Adrenal gland (tissue), 12 donors: ENCODE data around the gene PRKCI. TPM values are rescaled to one million over a fixed set of nuclear protein-coding genes. Genes with fewer than 3 reads are reported as not detected.

ENCODE experiments used
- DNase-seq, 7 donors: peaks; one replicate each; pipeline ENCODE4 v3.0.0-alpha.2; 2019 to 2020
- H3K27ac ChIP-seq, 5 donors: fragments of 200-600 bp; sonication (generic) in 4 of 5; 1 replicate in 3 of 5; 2 replicates in 2 of 5; pipeline versions ENCODE4 v1.5.1 to v1.8.0; 2016 to 2020; ENCODE audit warnings: mild to moderate bottlenecking in 1 of 5
- H3K27me3 ChIP-seq: fragments of 200-600 bp; 2 replicates; pipeline ENCODE4 v1.8.0; 2021
- H3K36me3 ChIP-seq, 2 donors: fragments of 200-600 bp; replicated peaks in 1 of 2; 1 replicate in 1 of 2; 2 replicates in 1 of 2; pipeline versions ENCODE4 v1.5.1 to v1.8.0; 2018 to 2022
- H3K4me1 ChIP-seq, 2 donors: fragments of 200-600 bp; replicated peaks in 1 of 2; 1 replicate in 1 of 2; 2 replicates in 1 of 2; pipeline versions ENCODE4 v1.5.1 to v1.8.0; 2018 to 2021
- H3K4me3 ChIP-seq, 4 donors: fragments of 200-600 bp; sonication (generic) in 3 of 4; one replicate each; pipeline ENCODE4 v1.5.1; 2016 to 2018
- H3K9me3 ChIP-seq, 3 donors: fragments of 200-600 bp; sonication (generic) in 1 of 3; replicated peaks in 1 of 3; 1 replicate in 2 of 3; 2 replicates in 1 of 3; pipeline versions ENCODE4 v1.5.1 to v1.8.0; 2016 to 2021
- CTCF ChIP-seq, 6 experiments: fragments of 450-650 bp in 4 of 6; fragments of 200-600 bp in 2 of 6; sonication (generic) in 1 of 6; IDR thresholded peaks; 1 replicate in 5 of 6; 2 replicates in 1 of 6; pipeline versions ENCODE4 v1.5.1 to v1.8.0; 2016 to 2021; ENCODE audit warnings: antibody characterized with exemption in 6 of 6, mild to moderate bottlenecking in 2 of 6, moderate library complexity in 1 of 6
- POLR2A ChIP-seq, 2 donors: fragments of 450-650 bp; IDR thresholded peaks; one replicate each; pipeline ENCODE4 v1.6.1; 2017; ENCODE audit warnings: antibody characterized with exemption in 2 of 2, mild to moderate bottlenecking in 2 of 2, moderate library complexity in 1 of 2
- WGBS, 4 donors: extraction: QIAGEN DNeasy Blood & Tissue Kit in 2 of 4; methylation state at CpG; one replicate each; pipeline versions ENCODE4 v1.1.5 to v1.1.7; 2013 to 2017; 5-methylcytosine and 5-hydroxymethylcytosine counted together
- intact Hi-C, 2 donors: fragments of 100-400 bp; cut with DNase I; formaldehyde crosslinking; loops; one replicate each; pipeline versions ENCODE4 v1.14.1 to v1.15.0; 2022 to 2023
- polyA plus RNA-seq, 3 donors: library from polyadenylated mRNA; stranded (reverse); fragments of 200-250 nt in 2 of 3; fragments of 350-450 nt in 1 of 3; fragmentation: Illumina TruSeq in 1 of 3; extraction: RNeasy Lipid Tissue Mini Kit (QIAGEN cat#74804) in 1 of 3; gene quantifications; one replicate each; pipeline ENCODE4 v1.2.3, GENCODE V29; 2013 to 2014
- total RNA-seq, 9 donors: library from RNA; depleted of rRNA in 4 of 9; stranded (reverse); fragments of >200 nt in 4 of 9; fragments of 120-200 nt in 1 of 9; fragmentation: NEBNext Ultra II Directional in 1 of 9; extraction: Animal tissue kit (Norgen Biotek cat#: 25700) in 1 of 9; gene quantifications; one replicate each; pipeline versions ENCODE4 v1.1.0 to v1.2.4, GENCODE V29; 2013 to 2023
- donor health status: healthy with polysubstance abuse.
- donor health status: Bipolar disorder and iron deficiency.
- donor health status: DM: yes; HTN: yes; CAD: no.
- donor health status: DM: no; HTN: no; CAD: no.
- donor health status: DM: no; HTN: no; CAD: no.
- donor health status: DM: yes; HTN: yes; CAD: no.

PRKCI gene
- total and polyA plus RNA-seq, 12 donors, result 4.8 to 29.2 (median 14.1) TPM

GRCh38 chr3:170256597-170256996 lies 34.4 kb downstream of the PRKCI start:
- peaks cover 0 to 8% of the 10 kb centered on the region in 2 donors for H3K4me1 ChIP-seq
- peaks cover 0 to 12% of the 10 kb centered on the region in 2 donors for H3K36me3 ChIP-seq
- no peak overlapping the region for H3K27ac ChIP-seq
- WGBS, 4 donors, result 93 to 99% (median 97%) methylated on average over 3 of the region's 3 CpGs
- no peak overlapping the region for H3K4me3 ChIP-seq
- intact Hi-C loops, result no loop called here
- no peak for DNase-seq
- TF ChIP-seq POLR2A (IDR thresholded peaks at IDR 0.05) (no peak), CTCF (IDR thresholded peaks at IDR 0.05) (no peak)
- H3K9me3 ChIP-seq, result no peaks in the 10 kb centered on the region
- H3K27me3 ChIP-seq, result no peaks in the 10 kb centered on the region

GRCh38 chr3:170257145-170257544 lies 34.9 kb downstream of the PRKCI start:
- TF ChIP-seq POLR2A (IDR thresholded peaks at IDR 0.05) (no peak), CTCF (IDR thresholded peaks at IDR 0.05) (no peak)
- H3K36me3 ChIP-seq, result peaks cover 0 to 12% of the 10 kb centered on the region in 2 donors
- H3K27me3 ChIP-seq, result no peaks in the 10 kb centered on the region
- DNase-seq, result no peak
- H3K4me1 ChIP-seq, result peaks cover 0 to 7% of the 10 kb centered on the region in 2 donors
- intact Hi-C loops, result no loop called here
- 88 to 97% (median 92%) methylated on average over 2 of the region's 2 CpGs for WGBS, 4 donors
- no peak overlapping the region for H3K4me3 ChIP-seq
- H3K27ac ChIP-seq, result no peak overlapping the region
- H3K9me3 ChIP-seq, result no peaks in the 10 kb centered on the region

- Histone ChIP-seq H3K9me3 (no peaks in the 10 kb centered on the region), H3K4me3 (no peak overlapping the region), H3K4me1 (no peaks in the 10 kb centered on the region), H3K36me3 (peaks cover 0 to 12% of the 10 kb centered on the region in 2 donors), H3K27me3 (no peaks in the 10 kb centered on the region), H3K27ac (no peak overlapping the region)
- TF ChIP-seq CTCF (IDR thresholded peaks at IDR 0.05), result no peak
- no peak for TF ChIP-seq POLR2A (IDR thresholded peaks at IDR 0.05)
- intact Hi-C loops, result no loop called here
- 80 to 98% (median 92%) methylated on average over 3 of the region's 3 CpGs for WGBS, 4 donors
- no peak for DNase-seq
Observed at GRCh38 chr3:170258105-170258487, 35.9 kb downstream of the PRKCI start.

GRCh38 chr3:170259907-170260306 lies 37.7 kb downstream of the PRKCI start:
- no peak for DNase-seq
- H3K4me3 ChIP-seq, result no peak overlapping the region
- no peak overlapping the region for H3K27ac ChIP-seq
- H3K9me3 ChIP-seq, result no peaks in the 10 kb centered on the region
- intact Hi-C loops, result no loop called here
- no peaks in the 10 kb centered on the region for H3K4me1 ChIP-seq
- no peaks in the 10 kb centered on the region for H3K27me3 ChIP-seq
- TF ChIP-seq POLR2A (IDR thresholded peaks at IDR 0.05) (no peak), CTCF (IDR thresholded peaks at IDR 0.05) (no peak)
- H3K36me3 ChIP-seq, result peaks cover 0 to 12% of the 10 kb centered on the region in 2 donors
- 67 to 91% (median 71%) methylated on average over 4 of the region's 4 CpGs for WGBS, 4 donors
